ENCODE results near the gene EPB41L5. TPM values are rescaled to one million over a fixed set of nuclear protein-coding genes. Genes with fewer than 3 reads are reported as not detected.

Gene EPB41L5
- total RNA-seq, 2 experiments from 2014 or later: 5.6 to 14.1 TPM

GRCh38 chr2:120227111-120227991 lies 214.5 kb downstream of the EPB41L5 start:
- H3K4me2 ChIP-seq (ENCODE audit: low read length): peak overlapping the region; percentile 85
- CTCF ChIA-PET (ENCODE audit: unreplicated experiment): no interaction called here

GRCh38 chr2:120228503-120228902 lies 215.6 kb downstream of the EPB41L5 start:
- no peaks in the 10 kb centered on the region for H3K36me3 ChIP-seq (ENCODE audit: insufficient read depth, low read length)
- ChIA-PET CTCF (ENCODE audit: unreplicated experiment) (no interaction called here), POLR2A (interaction anchor here (0.8 to 1.6 kb wide), 4 partner anchors 52 to 86 kb away, joined by 3 to 5 read pairs (median 3); no protein-coding TSS in a partner anchor)
- BruUV-seq (replicated peaks): no TSS peak
- no peaks in the 10 kb centered on the region for H3K79me2 ChIP-seq (ENCODE audit: insufficient read depth, low read depth, low read length)
- no peaks in the 10 kb centered on the region for H3K9me3 ChIP-seq (ENCODE audit: low read length)
- DNase-seq (ENCODE audit: low spot score): peak; percentile 40
- peaks cover 63% of the 10 kb centered on the region for H3K4me1 ChIP-seq (ENCODE audit: insufficient read depth, low read length, poor library complexity, severe bottlenecking)
- H2AFZ ChIP-seq (ENCODE audit: low read length): peak overlapping the region; percentile 42; the same call in 1 of the 2 replicates
- no peaks in the 10 kb centered on the region for H4K20me1 ChIP-seq (ENCODE audit: insufficient read depth, low read length)
- peak overlapping the region; percentile 85 for H3K4me2 ChIP-seq (ENCODE audit: low read length)
- no peak for TF ChIP-seq EZH2phosphoT487 (IDR thresholded peaks at IDR 0.05; ENCODE audit: borderline replicate concordance, low read depth, low read length)
- TF ChIP-seq, protein P1, sequence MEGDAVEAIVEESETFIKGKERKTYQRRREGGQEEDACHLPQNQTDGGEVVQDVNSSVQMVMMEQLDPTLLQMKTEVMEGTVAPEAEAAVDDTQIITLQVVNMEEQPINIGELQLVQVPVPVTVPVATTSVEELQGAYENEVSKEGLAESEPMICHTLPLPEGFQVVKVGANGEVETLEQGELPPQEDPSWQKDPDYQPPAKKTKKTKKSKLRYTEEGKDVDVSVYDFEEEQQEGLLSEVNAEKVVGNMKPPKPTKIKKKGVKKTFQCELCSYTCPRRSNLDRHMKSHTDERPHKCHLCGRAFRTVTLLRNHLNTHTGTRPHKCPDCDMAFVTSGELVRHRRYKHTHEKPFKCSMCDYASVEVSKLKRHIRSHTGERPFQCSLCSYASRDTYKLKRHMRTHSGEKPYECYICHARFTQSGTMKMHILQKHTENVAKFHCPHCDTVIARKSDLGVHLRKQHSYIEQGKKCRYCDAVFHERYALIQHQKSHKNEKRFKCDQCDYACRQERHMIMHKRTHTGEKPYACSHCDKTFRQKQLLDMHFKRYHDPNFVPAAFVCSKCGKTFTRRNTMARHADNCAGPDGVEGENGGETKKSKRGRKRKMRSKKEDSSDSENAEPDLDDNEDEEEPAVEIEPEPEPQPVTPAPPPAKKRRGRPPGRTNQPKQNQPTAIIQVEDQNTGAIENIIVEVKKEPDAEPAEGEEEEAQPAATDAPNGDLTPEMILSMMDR (conservative IDR thresholded peaks at IDR 0.05; ENCODE audit: low read length): peak; percentile 50; the same call in 1 of the 2 replicates
- no peak overlapping the region for H3K27ac ChIP-seq (ENCODE audit: low read depth, low read length, poor library complexity, severe bottlenecking)
- intact Hi-C loops (cut with micrococcal nuclease; ENCODE audit: unreplicated experiment): loop anchor here (1.0 kb wide), 1 partner anchor 85 kb away; no protein-coding TSS in a partner anchor
- H3K9me2 ChIP-seq (ENCODE audit: insufficient read depth, low read length): no peaks in the 10 kb centered on the region
- H3K4me3 ChIP-seq (ENCODE audit: low read depth, low read length, poor library complexity, severe bottlenecking): no peak overlapping the region

More at GRCh38 chr2:120227111-120227991, 214.5 kb downstream of the EPB41L5 start:
- POLR2A ChIA-PET: interaction anchor here (1.3 to 1.6 kb wide), 2 partner anchors 51 to 86 kb away, joined by 3 read pairs; no protein-coding TSS in a partner anchor
- H3K36me3 ChIP-seq (ENCODE audit: insufficient read depth, low read length): no peaks in the 10 kb centered on the region
- TF ChIP-seq EZH2phosphoT487 (IDR thresholded peaks at IDR 0.05; ENCODE audit: borderline replicate concordance, low read depth, low read length): no peak
- TF ChIP-seq, protein P1 (conservative IDR thresholded peaks at IDR 0.05; ENCODE audit: low read length): no peak
- no peak overlapping the region for H3K27ac ChIP-seq (ENCODE audit: low read depth, low read length, poor library complexity, severe bottlenecking)
- no peaks in the 10 kb centered on the region for H3K9me2 ChIP-seq (ENCODE audit: insufficient read depth, low read length)
- no peak overlapping the region for H3K4me3 ChIP-seq (ENCODE audit: low read depth, low read length, poor library complexity, severe bottlenecking)
- H3K4me1 ChIP-seq (ENCODE audit: insufficient read depth, low read length, poor library complexity, severe bottlenecking): peaks cover 66% of the 10 kb centered on the region
- H3K79me2 ChIP-seq (ENCODE audit: insufficient read depth, low read depth, low read length): peaks cover 4% of the 10 kb centered on the region
- peak overlapping the region; percentile 42 for H2AFZ ChIP-seq (ENCODE audit: low read length)
- intact Hi-C loops (cut with micrococcal nuclease; ENCODE audit: unreplicated experiment): no loop called here
- no TSS peak for BruUV-seq (replicated peaks)
- no peaks in the 10 kb centered on the region for H4K20me1 ChIP-seq (ENCODE audit: insufficient read depth, low read length)
- H3K9me3 ChIP-seq (ENCODE audit: low read length): no peaks in the 10 kb centered on the region
- DNase-seq (ENCODE audit: low spot score): peak; percentile 31

Small RNAs within 50 kb of the gene (small RNA-seq; reads per million reads assigned to genes)
- not detected for gene MTND4LP14
- not detected for gene RF00019

Other genes with a start within 250 kb of the EPB41L5 start
- gene TMEM185B, start 210.3 kb downstream of the EPB41L5 start, total RNA-seq (2014; rRNA removed; shearing (Covaris generic)): 28.7 and 30.2 TPM in 2 replicates
- gene TMEM185B, start 210.3 kb downstream of the EPB41L5 start, total RNA-seq (2022): 21.4 and 24.4 TPM in 2 replicates
- 13.7 and 16.2 TPM in 2 replicates for gene RALB, start 239.8 kb downstream of the EPB41L5 start, total RNA-seq (2014; rRNA removed; shearing (Covaris generic))
- gene RALB, start 239.8 kb downstream of the EPB41L5 start, total RNA-seq (2022): 22.8 and 23.6 TPM in 2 replicates